Spleen (tissue), 7 donors: ENCODE results near the gene ROGDI.

Experiments used
- CTCF ChIP-seq, 11 experiments: fragments of 200-600 bp in 7 of 11; fragments of 450-650 bp in 4 of 11; sonication (generic) in 4 of 11; IDR thresholded peaks in 8 of 11; conservative IDR thresholded peaks in 3 of 11; 1 replicate in 7 of 11; 2 replicates in 4 of 11; pipeline versions ENCODE4 v1.4.0 to v1.8.0; 2016 to 2021; ENCODE audit warnings: antibody characterized with exemption in 11 of 11, inconsistent platforms in 4 of 11, mild to moderate bottlenecking in 1 of 11
- POLR2AphosphoS5 ChIP-seq, 3 donors: sonication (generic); formaldehyde crosslinking; IDR thresholded peaks; one replicate each; pipeline ENCODE4 v1.5.1; 2017; ENCODE audit warnings: antibody characterized with exemption in 3 of 3
- donor health status: DM: no; HTN: no; CAD: no; lungs with moderate emphysema.
- donor health status: DM: no; HTN: no; CAD: no.
- donor health status: DM: no; HTN: no; CAD: no.

- TF ChIP-seq POLR2AphosphoS5 (IDR thresholded peaks at IDR 0.05) = no peak
- no peak for TF ChIP-seq CTCF (IDR thresholded peaks at IDR 0.05 in 8 of 11, conservative IDR thresholded peaks at IDR 0.05 in 3 of 11)
Measured at GRCh38 chr16:4777339-4778049, 24.9 kb downstream of the ROGDI start.
